GM21717 (cell line): ENCODE data around the gene ZNF578.
"Not testable (repeated sequence)": the region's sequence is repeated elsewhere in the genome, so short reads cannot be mapped to it uniquely, and the experiment has no call there.

ENCODE experiments used
- ATAC-seq: cut with Tn5 transposase; IDR thresholded peaks from one replicate; pipeline ENCODE4 v1.9.1; 2021; ENCODE audit warnings: mild to moderate bottlenecking, moderate library complexity; ENCODE audit not compliant: unreplicated experiment

The ZNF578 gene

DNA sequence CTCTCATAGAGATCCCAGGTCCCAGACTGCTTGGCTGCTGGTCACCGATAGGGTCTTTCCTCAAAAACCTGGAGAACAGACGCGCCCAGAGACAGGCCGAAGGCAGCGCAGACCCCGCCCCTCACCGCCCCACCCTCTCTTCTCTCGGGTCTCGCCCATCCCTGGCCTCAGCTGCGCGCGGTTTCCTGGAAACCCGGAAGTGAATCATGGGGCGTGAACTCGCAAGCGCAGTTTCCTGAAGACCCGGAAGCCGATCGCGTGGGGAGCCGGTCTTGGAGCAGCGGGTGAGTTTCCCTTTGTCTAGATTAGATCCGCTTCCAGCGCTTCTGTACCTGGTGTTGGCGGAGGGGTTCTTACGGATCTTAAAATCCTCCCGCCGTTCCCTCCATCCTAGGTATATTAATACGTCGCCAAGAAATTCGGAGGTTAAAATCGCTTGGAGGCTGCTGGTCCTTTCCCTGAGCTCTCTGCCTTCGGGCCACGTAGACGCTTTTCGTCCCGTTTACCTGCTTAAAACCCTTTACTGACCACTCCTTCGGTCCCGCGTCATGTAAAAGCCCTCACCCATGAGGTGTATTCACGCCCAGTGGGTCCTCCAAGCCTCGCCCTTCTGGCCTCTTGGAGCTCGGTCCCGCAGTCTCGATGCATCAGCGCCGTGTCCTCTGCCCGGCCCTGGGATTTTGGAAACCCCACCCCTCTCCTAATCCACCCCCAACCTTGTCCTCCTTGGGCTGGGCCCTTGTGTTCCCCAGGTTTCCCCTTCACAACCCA, at the start of gene ZNF578:
Gene ZNF578 (plus strand): TSS at position 230 of the 771 bp plus-strand sequence. CDS start 48,293 bp downstream, outside the sequence.
- ATAC-seq, result no peak

GRCh38 chr19:52410276-52410675, 43.1 kb upstream of the ZNF578 start:
- no peak for ATAC-seq

- no peak for ATAC-seq
These were observed 37.6 kb upstream of the ZNF578 start for GRCh38 chr19:52415711-52416110.

GRCh38 chr19:52428937-52429336, 24.4 kb upstream of the ZNF578 start, which contains the start of gene ZNF534:
Gene ZNF534 (plus strand): TSS chr19:52429148. CDS start chr19:52431475, 2,327 bp downstream.
- no peak for ATAC-seq

DNA sequence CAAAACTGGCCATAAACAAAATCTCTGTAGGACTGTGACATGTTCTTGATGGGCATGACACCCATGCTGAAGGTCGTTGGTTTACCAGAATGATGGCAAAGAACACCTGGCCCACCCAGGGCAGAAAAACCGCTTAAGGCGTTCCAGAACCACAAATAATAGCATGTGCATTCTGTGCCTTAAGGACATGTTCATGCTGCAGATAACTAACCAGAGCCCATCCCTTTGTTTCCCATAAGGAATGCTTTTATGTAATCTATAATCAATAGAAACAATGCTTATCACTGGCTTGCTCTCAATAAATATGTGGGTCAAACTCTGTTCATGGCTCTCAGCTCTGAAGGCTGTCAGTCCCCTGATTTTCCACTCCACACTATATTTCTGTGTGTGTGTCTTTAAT, 11.2 kb upstream of the ZNF578 start:
- no peak for ATAC-seq

- ATAC-seq, result no peak
These were observed 8.8 kb upstream of the ZNF578 start for GRCh38 chr19:52444506-52444905.

DNA sequence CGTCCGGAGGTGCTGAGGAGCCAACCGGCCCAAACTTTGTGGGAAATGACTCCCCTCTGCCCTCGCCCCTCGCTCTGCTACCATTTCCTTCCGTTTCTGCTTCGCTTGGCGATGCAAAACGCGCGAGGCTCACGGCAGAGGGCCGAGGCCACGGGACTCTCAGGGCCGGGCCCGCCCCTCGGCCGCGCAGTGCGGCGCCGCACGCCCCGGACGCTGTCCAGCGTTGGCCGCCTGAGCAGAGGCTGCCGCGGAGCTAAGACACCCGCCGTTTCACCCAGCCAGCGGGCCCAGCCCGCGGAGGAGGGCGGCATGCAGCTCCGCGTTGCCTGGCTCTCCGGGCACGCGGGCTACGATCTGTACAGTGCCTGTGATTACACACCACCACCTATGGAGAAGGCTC, 2.1 kb upstream of the ZNF578 start:
- no peak for ATAC-seq

DNA sequence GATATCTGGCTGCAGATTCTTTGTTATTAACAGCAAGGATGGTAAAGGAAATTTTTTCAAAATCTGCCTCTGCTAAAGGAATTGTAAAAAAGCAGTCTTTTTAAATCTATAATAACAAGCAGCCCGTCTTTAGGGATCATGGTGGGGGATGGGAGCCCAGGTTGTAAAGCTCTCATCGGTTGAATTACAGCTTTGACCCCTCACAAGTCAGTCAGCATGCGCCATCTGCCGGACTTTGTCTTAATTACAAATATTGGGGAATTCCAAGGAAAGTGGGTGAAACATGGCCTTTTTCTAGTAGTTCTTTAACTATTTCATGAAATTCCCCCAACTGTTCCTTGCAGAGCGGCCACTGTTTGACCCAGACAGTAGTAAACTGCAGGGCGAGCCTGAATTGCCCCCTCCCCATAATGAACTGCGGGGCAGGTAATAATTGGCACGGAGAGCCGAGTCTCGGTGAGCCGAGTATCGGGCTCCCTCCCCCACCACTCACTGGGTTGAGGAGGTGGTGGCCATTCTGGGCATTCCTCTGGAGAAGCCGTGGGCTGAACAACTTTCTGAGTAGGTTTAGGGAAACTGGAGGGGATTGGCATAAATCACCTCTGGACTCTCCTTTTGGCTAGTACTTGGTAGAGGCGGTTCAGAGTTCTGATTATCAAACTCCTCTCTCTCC, 11.6 kb downstream of the ZNF578 start:
- no peak for ATAC-seq

- no peak for ATAC-seq
These were observed 20.4 kb downstream of the ZNF578 start for GRCh38 chr19:52473655-52474350.

- no peak for ATAC-seq
These were observed 21.2 kb downstream of the ZNF578 start for GRCh38 chr19:52474351-52475127.

DNA sequence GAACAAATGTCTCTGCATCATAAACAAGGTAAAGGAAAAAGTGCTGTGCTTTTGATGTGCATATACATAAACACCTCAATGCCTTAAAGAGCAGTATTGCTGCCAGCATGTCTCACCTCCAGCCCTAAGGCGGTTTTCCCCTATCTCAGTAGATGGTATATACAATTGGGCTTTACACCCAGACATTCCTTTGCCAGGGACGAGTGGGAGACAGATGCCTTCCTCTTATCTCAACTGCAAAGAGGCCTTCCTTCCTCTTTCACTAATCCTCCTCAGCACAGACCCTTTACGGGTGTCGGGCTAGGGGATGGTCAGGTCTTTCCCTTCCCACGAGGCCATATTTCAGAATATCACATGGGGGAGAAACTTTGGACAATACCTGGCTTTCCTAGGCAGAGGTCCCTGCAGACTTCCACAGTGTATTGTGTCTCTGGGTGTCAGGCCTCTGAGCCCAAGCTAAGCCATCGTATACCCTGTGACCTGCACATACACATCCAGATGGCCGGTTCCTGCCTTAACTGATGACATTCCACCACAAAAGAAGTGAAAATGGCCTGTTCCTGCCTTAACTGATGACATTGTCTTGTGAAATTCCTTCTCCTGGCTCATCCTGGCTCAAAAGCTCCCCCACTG, 30.9 kb downstream of the ZNF578 start:
- ATAC-seq, result not testable (repeated sequence)

- ATAC-seq, result not testable (repeated sequence)
These were observed 31.7 kb downstream of the ZNF578 start for GRCh38 chr19:52485064-52485463.

- ATAC-seq, result not testable (repeated sequence)
These were observed 32.3 kb downstream of the ZNF578 start for GRCh38 chr19:52485561-52486240.

- no peak for ATAC-seq
These were observed 39.0 kb downstream of the ZNF578 start for GRCh38 chr19:52492201-52492993.

DNA sequence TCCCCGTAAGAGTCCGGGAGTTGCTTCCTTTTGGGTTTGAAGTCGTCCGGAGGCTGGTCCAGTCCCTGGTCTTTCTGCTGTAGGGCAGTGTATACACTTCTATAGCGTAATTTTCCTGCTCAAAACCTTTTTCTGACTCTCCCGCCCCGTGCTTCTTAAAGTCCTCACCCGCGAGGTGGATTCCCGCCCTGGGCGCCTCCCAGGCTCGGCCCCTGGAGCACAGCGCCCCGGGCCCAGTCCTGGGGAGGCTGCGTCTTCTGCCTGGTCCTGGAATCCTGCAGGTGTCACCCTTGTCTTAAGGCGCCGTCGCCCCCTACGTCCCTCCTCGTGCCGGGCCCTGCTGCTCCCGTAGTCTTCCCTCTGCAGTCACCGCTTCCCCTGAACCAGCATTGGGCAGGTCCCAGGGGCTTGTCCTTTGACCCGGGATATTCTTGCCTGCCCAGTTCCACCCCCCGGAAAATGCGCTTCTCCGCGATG, 39.7 kb downstream of the ZNF578 start:
- ATAC-seq, result no peak

GRCh38 chr19:52494518-52494917, 41.2 kb downstream of the ZNF578 start:
- ATAC-seq, result no peak

DNA sequence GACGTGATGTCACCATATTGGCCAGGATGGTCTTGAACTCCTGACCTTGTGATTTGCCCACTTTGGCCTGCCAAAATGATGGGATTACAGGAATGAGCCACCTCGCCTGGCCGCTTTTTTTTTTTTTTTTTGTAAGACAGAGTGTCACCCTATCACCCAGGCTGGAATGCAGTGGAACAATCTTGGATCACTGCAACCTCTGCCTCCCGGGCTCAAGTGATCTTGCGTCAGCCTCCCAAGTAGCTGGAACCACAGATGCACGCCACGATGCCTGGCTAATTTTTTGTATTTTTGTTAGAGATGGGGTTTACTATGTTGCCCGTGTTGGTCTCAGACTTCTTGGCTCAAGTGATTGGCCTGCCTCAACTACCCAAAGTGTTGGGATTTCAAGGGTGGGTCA, 45.2 kb downstream of the ZNF578 start:
- no peak for ATAC-seq

- not testable (repeated sequence) for ATAC-seq
These were observed 47.1 kb downstream of the ZNF578 start for GRCh38 chr19:52500474-52500873.

- ATAC-seq, result not testable (repeated sequence)
These were observed 47.6 kb downstream of the ZNF578 start for GRCh38 chr19:52500991-52501390.
